Mesothelial cell of epicardium (in vitro differentiated cells): ENCODE measurements around the gene VPS26B. TPM values are rescaled to one million over a fixed set of nuclear protein-coding genes. Genes with fewer than 3 reads are reported as not detected.
A peak's percentile ranks its signal among the peaks of the same experiment; 100 is the strongest.

Source experiments
- DNase-seq, 2 experiments: peaks; one replicate each; pipeline ENCODE4 v3.0.0; 2021; ENCODE audit warnings: low spot score in 2 of 2; ENCODE audit not compliant: unreplicated experiment in 2 of 2
- H3K27ac Mint-ChIP-seq: 2 replicates; pipeline ENCODE4 v1.8.0; 2021; ENCODE audit warnings: mixed read lengths
- H3K27me3 Mint-ChIP-seq: 2 replicates; pipeline ENCODE4 v1.8.0; 2021; ENCODE audit warnings: low read depth, mixed read lengths
- H3K36me3 Mint-ChIP-seq: 2 replicates; pipeline ENCODE4 v1.8.0; 2021; ENCODE audit warnings: mixed read lengths
- H3K4me1 Mint-ChIP-seq: 2 replicates; pipeline ENCODE4 v1.8.0; 2021; ENCODE audit warnings: mixed read lengths
- H3K4me3 Mint-ChIP-seq: 2 replicates; pipeline ENCODE4 v1.8.0; 2021; ENCODE audit warnings: mild to moderate bottlenecking, moderate library complexity, mixed read lengths
- H3K9me3 Mint-ChIP-seq: 2 replicates; pipeline ENCODE4 v1.8.0; 2021; ENCODE audit warnings: mixed read lengths
- total RNA-seq: library from RNA; stranded (reverse); gene quantifications from 3 replicates; pipeline ENCODE4 v1.2.1, GENCODE V29; 2021
- TF ChIP-seq, protein P1 (sequence below): fragments of 200-600 bp; sonication (generic); IDR thresholded peaks from one replicate; pipeline ENCODE4 v1.5.0; 2021; ENCODE audit warnings: antibody characterized with exemption; ENCODE audit not compliant: unreplicated experiment

VPS26B gene
- total RNA-seq, 1 donor from 2014 or later: 47.8 TPM

DNA sequence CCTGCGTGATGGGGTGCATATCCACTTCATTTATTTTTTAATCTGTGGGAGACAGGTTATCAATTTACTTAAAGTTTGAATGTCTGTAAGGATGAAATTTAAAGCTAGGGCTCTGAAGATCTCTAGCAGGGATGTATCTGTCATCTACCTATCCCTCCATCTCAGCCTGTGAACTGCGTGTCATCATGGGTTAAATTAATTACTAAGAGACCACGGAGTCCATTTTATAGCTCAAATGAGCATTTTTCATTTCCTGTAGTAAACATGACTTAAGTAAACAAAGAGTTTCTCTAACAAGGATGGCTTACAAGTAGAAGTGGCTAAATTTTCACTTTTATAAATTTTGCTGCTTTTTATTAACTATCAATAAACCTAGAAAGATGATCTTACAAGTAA lies 48.8 kb downstream of the VPS26B start:
- Mint-ChIP-seq H3K4me3 (no peak overlapping the region), H3K4me1 (peaks cover 15% of the 10 kb centered on the region), H3K9me3 (no peaks in the 10 kb centered on the region), H3K27me3 (peaks cover 84% of the 10 kb centered on the region), H3K27ac (no peak overlapping the region), H3K36me3 (no peaks in the 10 kb centered on the region)
- TF ChIP-seq, protein P1, sequence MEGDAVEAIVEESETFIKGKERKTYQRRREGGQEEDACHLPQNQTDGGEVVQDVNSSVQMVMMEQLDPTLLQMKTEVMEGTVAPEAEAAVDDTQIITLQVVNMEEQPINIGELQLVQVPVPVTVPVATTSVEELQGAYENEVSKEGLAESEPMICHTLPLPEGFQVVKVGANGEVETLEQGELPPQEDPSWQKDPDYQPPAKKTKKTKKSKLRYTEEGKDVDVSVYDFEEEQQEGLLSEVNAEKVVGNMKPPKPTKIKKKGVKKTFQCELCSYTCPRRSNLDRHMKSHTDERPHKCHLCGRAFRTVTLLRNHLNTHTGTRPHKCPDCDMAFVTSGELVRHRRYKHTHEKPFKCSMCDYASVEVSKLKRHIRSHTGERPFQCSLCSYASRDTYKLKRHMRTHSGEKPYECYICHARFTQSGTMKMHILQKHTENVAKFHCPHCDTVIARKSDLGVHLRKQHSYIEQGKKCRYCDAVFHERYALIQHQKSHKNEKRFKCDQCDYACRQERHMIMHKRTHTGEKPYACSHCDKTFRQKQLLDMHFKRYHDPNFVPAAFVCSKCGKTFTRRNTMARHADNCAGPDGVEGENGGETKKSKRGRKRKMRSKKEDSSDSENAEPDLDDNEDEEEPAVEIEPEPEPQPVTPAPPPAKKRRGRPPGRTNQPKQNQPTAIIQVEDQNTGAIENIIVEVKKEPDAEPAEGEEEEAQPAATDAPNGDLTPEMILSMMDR: no peak
- DNase-seq: no peak

DNA sequence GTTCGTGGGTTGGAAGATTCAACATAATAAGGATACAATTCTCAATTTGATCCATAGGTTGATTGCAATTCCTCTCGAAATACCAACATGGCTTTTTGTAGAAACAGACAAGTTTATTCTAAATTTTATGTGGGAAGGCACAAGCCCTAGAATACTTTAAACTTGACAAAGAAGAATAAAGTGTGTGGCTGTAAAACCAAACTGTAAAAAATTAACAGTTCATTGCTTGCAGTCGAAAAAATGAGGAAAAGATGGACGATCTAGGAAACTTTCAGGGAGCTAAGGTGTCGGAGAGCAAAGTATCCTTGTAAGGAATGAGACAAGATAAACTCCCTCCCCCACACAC lies 50.7 kb downstream of the VPS26B start:
- no peak for DNase-seq
- Mint-ChIP-seq H3K27ac (no peak overlapping the region), H3K9me3 (peaks cover 3% of the 10 kb centered on the region), H3K36me3 (no peaks in the 10 kb centered on the region), H3K27me3 (peaks cover 94% of the 10 kb centered on the region), H3K4me1 (peaks cover 15% of the 10 kb centered on the region), H3K4me3 (peak overlapping the region; percentile 57)
- TF ChIP-seq, protein P1: no peak

DNA sequence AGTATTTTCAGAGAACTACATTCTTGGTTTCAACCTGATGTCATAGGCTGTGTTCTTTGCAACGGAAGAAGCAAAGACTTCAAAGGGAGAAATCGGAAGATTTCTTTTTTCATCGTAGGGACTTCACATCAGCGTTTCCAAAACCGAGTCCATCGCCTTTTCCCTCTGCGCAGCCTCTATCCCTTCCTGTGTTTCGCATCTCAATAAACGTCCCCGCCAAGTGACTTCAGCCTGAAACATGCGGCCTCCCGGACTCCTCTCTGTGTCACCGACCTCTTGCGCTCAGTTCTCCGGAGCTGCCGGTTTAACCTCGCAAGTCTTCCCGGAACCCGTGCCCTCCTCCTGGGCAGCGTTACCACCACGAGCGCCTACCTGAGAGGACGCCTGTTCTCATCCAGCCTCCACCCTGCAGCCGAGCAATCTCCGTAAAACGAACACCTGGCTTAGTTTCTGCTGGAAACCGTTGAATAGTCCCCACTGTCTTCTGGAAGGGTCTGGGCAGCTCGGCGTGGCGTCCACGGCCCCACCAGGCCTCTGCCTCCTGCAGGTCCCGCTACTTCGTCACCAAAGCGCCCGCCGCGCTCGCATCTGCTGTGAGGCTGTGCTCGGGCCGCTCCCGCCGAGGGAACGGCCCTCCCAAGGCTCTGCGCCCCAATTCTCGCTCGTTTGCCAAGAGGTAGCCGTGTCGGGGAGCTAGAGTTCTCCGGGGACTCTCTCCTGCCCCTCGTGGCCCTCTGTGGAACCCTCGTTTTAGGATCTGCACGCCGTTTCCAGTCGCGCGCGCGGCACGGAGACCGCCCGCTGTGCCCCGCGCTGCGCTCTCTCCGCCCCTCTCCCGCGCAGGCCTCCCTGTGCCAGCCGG lies 51.3 kb downstream of the VPS26B start, which contains the start of gene GLB1L3:
Gene GLB1L3, plus strand, starts transcription at position 846 of the 862 bp plus-strand sequence. CDS start 362 bp downstream, outside the sequence.
- peaks cover 94% of the 10 kb centered on the region for H3K27me3 Mint-ChIP-seq
- no peak within 1 kb of the TSS for H3K27ac Mint-ChIP-seq
- peak in 1 of 2 experiments; percentile 60 for DNase-seq
- TF ChIP-seq, protein P1: no peak
- peak within 1 kb of the TSS; percentile 63 for H3K4me3 Mint-ChIP-seq
- H3K4me1 Mint-ChIP-seq: peaks cover 15% of the 10 kb centered on the region
- peaks cover 3% of the 10 kb centered on the region for H3K9me3 Mint-ChIP-seq
- no peaks in the 10 kb centered on the region for H3K36me3 Mint-ChIP-seq

DNA sequence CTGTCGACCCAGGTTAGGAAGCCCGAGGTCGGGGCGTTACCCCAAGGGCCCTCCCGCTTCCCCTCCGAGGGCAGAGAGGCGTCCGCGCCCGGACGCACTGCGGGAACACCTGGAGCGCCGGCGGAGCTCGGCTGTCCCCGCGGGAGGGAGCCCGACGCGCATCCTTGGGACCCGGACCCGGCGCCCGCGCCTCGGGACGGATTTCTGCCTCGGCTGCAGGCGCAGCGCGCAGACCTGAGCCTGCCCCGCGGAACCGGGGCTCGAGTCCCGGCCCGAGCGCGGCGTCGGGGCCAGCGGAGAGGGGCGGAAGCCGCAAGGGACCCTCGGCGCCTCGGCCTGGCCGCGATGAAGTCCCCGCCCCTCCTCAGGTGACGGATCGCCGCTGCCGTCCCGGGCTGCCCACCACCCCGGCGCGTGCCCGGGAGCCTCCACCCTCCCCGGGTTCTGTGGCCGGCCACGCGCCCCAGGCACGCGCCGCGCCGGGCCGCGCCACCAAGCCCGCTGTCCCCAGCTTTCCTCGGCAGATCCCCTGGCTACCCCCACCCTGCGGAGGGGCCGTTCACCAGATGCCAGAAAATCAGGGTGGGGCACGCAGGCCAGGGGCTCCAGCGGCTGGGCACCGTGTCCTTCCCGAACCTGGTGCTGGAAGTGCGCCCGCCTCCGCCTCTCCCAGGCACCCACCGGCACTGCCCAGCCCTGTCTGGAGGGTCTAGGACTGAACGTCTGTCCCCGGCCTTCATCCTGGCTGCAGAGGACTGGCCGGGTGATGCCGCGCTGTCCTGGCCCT lies 52.1 kb downstream of the VPS26B start:
- peak overlapping the region; percentile 63 for H3K4me3 Mint-ChIP-seq
- H3K27me3 Mint-ChIP-seq: peaks cover 92% of the 10 kb centered on the region
- TF ChIP-seq, protein P1: no peak
- peaks cover 3% of the 10 kb centered on the region for H3K9me3 Mint-ChIP-seq
- DNase-seq: no peak
- H3K36me3 Mint-ChIP-seq: no peaks in the 10 kb centered on the region
- H3K4me1 Mint-ChIP-seq: peaks cover 15% of the 10 kb centered on the region
- no peak overlapping the region for H3K27ac Mint-ChIP-seq

DNA sequence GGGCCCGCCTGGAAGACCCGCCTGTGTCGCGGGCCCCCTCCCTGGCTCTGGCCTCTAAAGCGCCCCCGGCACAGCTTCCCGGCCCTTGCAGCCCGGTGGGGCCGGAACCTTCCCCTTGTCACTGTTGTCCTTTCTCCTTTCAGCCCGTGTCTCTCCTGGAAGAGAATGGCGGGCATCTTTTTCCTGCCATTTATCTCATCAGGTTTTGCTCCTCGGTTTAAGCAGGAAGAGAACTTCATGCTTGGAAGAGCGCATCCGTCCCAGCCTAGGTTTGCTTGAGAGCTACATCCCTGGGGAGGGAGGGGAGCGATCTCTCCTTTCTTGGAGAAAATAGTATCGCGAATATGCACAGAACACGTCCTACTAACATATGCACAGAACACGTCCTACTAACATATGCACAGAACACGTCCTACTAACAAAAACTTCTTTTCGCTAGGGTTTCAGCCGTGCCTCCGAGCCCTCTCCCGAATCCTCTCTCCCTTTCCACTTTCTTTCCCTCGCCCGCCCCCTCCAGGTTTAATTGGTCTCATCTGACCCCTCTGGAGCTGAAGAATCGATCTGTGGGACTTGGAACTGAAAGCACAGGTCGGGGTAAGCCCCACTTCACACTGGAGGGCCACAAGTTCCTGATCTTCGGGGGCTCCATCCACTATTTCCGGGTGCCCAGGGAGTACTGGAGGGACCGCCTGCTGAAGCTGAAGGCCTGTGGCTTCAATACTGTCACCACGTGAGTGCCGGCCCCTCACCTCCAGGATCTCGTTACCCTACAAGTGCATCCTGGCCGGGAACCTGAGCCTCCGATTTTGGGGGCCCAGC lies 52.9 kb downstream of the VPS26B start:
- peak overlapping the region; percentile 63 for H3K4me3 Mint-ChIP-seq
- H3K9me3 Mint-ChIP-seq: peaks cover 3% of the 10 kb centered on the region
- TF ChIP-seq, protein P1: no peak
- peaks cover 15% of the 10 kb centered on the region for H3K4me1 Mint-ChIP-seq
- peak in 1 of 2 experiments; percentile 26 for DNase-seq
- no peak overlapping the region for H3K27ac Mint-ChIP-seq
- H3K27me3 Mint-ChIP-seq: peaks cover 86% of the 10 kb centered on the region
- H3K36me3 Mint-ChIP-seq: no peaks in the 10 kb centered on the region
